IMR-90 (cell line): Measurements from ENCODE around the gene SSR4. TPM values are rescaled to one million over a fixed set of nuclear protein-coding genes. Genes with fewer than 3 reads are reported as not detected.

Experiments used
- ATAC-seq: fragments of 200-7000 bp; cut with Tn5 transposase; 2 replicates; pipeline ENCODE4 v1.9.1; 2020; ENCODE audit warnings: low read depth, mild to moderate bottlenecking, moderate library complexity
- BruUV-seq: library from RNA; stranded (reverse); fragments of 400-500 nt; replicated peaks from 2 replicates; lab custom pipeline; 2021; lab: Mats Ljungman, UMichigan
- CTCF ChIA-PET: fragments of 300-600 bp; formaldehyde crosslinking; extraction: SDS; loops from one replicate; lab custom pipeline; 2021; ENCODE audit warnings: antibody characterized with exemption; lab: Yijun Ruan, JAX
- POLR2A ChIA-PET: fragments of 300-600 bp; sonication (Branson Sonifier 250); formaldehyde crosslinking; loops from one replicate; lab custom pipeline; 2022; ENCODE audit warnings: antibody characterized with exemption; ENCODE audit not compliant: unreplicated experiment; lab: Charles Lee
- DNase-seq: peaks from one replicate; pipeline ENCODE4 v3.0.0; 2013
- H2AFZ ChIP-seq: replicated peaks from 2 replicates; pipeline ENCODE3; 2013; ENCODE audit warnings: low read length, mild to moderate bottlenecking; ENCODE audit not compliant: poor library complexity
- H2AK5ac ChIP-seq: 2 replicates; pipeline ENCODE4 v1.6.1; 2013; ENCODE audit warnings: low read depth, low read length, inconsistent platforms
- H2AK9ac ChIP-seq: replicated peaks from 2 replicates; pipeline ENCODE3; 2013; ENCODE audit warnings: mild to moderate bottlenecking, low read depth, low read length, moderate library complexity; ENCODE audit not compliant: poor library complexity
- H2BK120ac ChIP-seq: 2 replicates; pipeline ENCODE4 v1.6.1; 2013; ENCODE audit warnings: low read depth, low read length, inconsistent platforms
- H2BK15ac ChIP-seq: 3 replicates; pipeline ENCODE4 v1.6.1; 2013; ENCODE audit warnings: low read depth, low read length, inconsistent platforms
- H2BK20ac ChIP-seq: 2 replicates; pipeline ENCODE4 v1.6.1; 2013; ENCODE audit warnings: low read depth, mild to moderate bottlenecking, inconsistent platforms, low read length, moderate library complexity
- H2BK5ac ChIP-seq: 2 replicates; pipeline ENCODE4 v1.6.1; 2013; ENCODE audit warnings: mild to moderate bottlenecking, low read depth, low read length, inconsistent platforms; ENCODE audit not compliant: poor library complexity, severe bottlenecking
- H3K14ac ChIP-seq: replicated peaks from 2 replicates; pipeline ENCODE4 v1.6.1; 2013; ENCODE audit warnings: low read depth, low read length, inconsistent platforms
- H3K18ac ChIP-seq: 2 replicates; pipeline ENCODE4 v1.6.1; 2013; ENCODE audit warnings: low read depth, low read length, control low read depth
- H3K23ac ChIP-seq: 2 replicates; pipeline ENCODE4 v1.6.1; 2013; ENCODE audit warnings: low read depth, low read length, inconsistent platforms
- H3K27ac ChIP-seq: 2 replicates; pipeline ENCODE4 v1.5.1; 2013; ENCODE audit warnings: mild to moderate bottlenecking, control low read depth, low read length; ENCODE audit not compliant: insufficient read depth
- H3K27me3 ChIP-seq: 2 replicates; pipeline ENCODE4 v1.6.1; 2013; ENCODE audit warnings: low read length; ENCODE audit not compliant: control insufficient read depth, insufficient read depth
- H3K36me3 ChIP-seq: 2 replicates; pipeline ENCODE4 v1.6.1; 2013; ENCODE audit warnings: low read length, mixed read lengths; ENCODE audit not compliant: control insufficient read depth, insufficient read depth
- H3K4ac ChIP-seq: 2 replicates; pipeline ENCODE4 v1.6.1; 2013; ENCODE audit warnings: low read depth, low read length, inconsistent platforms
- H3K4me1 ChIP-seq: 2 replicates; pipeline ENCODE4 v1.6.1; 2013; ENCODE audit warnings: low read length, mixed read lengths; ENCODE audit not compliant: control insufficient read depth, insufficient read depth
- H3K4me2 ChIP-seq: 2 replicates; pipeline ENCODE4 v1.6.1; 2013; ENCODE audit warnings: low read depth, mild to moderate bottlenecking, control low read depth, low read length, moderate library complexity
- H3K4me3 ChIP-seq: 2 replicates; pipeline ENCODE4 v1.5.1; 2013; ENCODE audit warnings: low read depth, mild to moderate bottlenecking, control low read depth, low read length, moderate library complexity; ENCODE audit not compliant: insufficient read depth
- H3K56ac ChIP-seq: 2 replicates; pipeline ENCODE4 v1.6.1; 2013; ENCODE audit warnings: low read length, inconsistent platforms; ENCODE audit not compliant: insufficient read depth; ENCODE audit errors: extremely low read depth
- H3K79me1 ChIP-seq, 2 experiments: 2 replicates each; pipeline ENCODE4 v1.6.1; 2013; ENCODE audit warnings: low read length in 2 of 2, inconsistent platforms in 1 of 2, low read depth in 1 of 2
- H3K9ac ChIP-seq: 2 replicates; pipeline ENCODE4 v1.6.1; 2013; ENCODE audit warnings: low read depth, low read length, control low read depth
- H3K9me1 ChIP-seq: 2 replicates; pipeline ENCODE4 v1.6.1; 2013; ENCODE audit warnings: low read length, inconsistent platforms; ENCODE audit not compliant: insufficient read depth
- H3K9me3 ChIP-seq: 2 replicates; pipeline ENCODE4 v1.6.1; 2013; ENCODE audit warnings: low read length; ENCODE audit not compliant: control insufficient read depth, insufficient read depth
- H4K20me1 ChIP-seq: 2 replicates; pipeline ENCODE4 v1.6.1; 2013; ENCODE audit warnings: low read length, inconsistent platforms; ENCODE audit not compliant: insufficient read depth
- H4K5ac ChIP-seq: 2 replicates; pipeline ENCODE4 v1.6.1; 2013; ENCODE audit warnings: mild to moderate bottlenecking, low read depth, low read length, control low read depth
- H4K8ac ChIP-seq, 2 experiments: 2 replicates each; pipeline ENCODE4 v1.6.1; 2013; ENCODE audit warnings: low read depth in 2 of 2, low read length in 2 of 2, control low read depth in 1 of 2, inconsistent platforms in 1 of 2
- H4K91ac ChIP-seq: 2 replicates; pipeline ENCODE4 v1.6.1; 2013; ENCODE audit warnings: low read depth, low read length, inconsistent platforms; ENCODE audit not compliant: insufficient read depth
- RAD21 ChIP-seq: IDR thresholded peaks from 2 replicates; pipeline ENCODE4 v1.6.1; 2012; ENCODE audit warnings: low read length, improper control_type of control experiment
- RCOR1 ChIP-seq: IDR thresholded peaks from 2 replicates; pipeline ENCODE4 v1.6.1; 2012; ENCODE audit warnings: mild to moderate bottlenecking, low read length, improper control_type of control experiment; ENCODE audit not compliant: insufficient replicate concordance
- WGBS, 2 experiments: methylation state at CpG; one replicate each; pipeline versions ENCODE4 v1.1.5 to v1.1.7; 2013; ENCODE audit warnings: missing lambda C conversion rate in 2 of 2; ENCODE audit not compliant: insufficient read length in 1 of 2; ENCODE audit errors: extremely low coverage in 2 of 2; 5-methylcytosine and 5-hydroxymethylcytosine counted together
- dilution Hi-C: fragments of 300-500 bp; cut with HindIII; formaldehyde crosslinking; loops from one replicate; pipeline ENCODE4 v1.14.3; 2018; ENCODE audit warnings: low sequenced_read_pairs; ENCODE audit not compliant: unreplicated experiment
- in situ Hi-C: fragments of 300-500 bp; cut with MboI; formaldehyde crosslinking; loops from 3 replicates; pipeline ENCODE4 v1.14.3; 2019; ENCODE audit warnings: low sequenced_read_pairs, inconsistent platforms, mixed read lengths
- intact Hi-C: fragments of 100-400 bp; cut with micrococcal nuclease; formaldehyde crosslinking; loops from 2 replicates; pipeline ENCODE4 v1.10.0; 2022
- polyA plus RNA-seq, 3 experiments: library from polyadenylated mRNA; depleted of rRNA; stranded (reverse); fragments of >200 nt; gene quantifications; 2 replicates each; pipeline ENCODE4 v1.2.3, GENCODE V29; 2012; ENCODE audit warnings: low replicate concordance in 1 of 3
- total RNA-seq: library from RNA; depleted of rRNA; stranded (reverse); fragments of >200 nt; gene quantifications from 2 replicates; pipeline ENCODE4 v1.2.3, GENCODE V29; 2012

Gene SSR4
- total and polyA plus RNA-seq, 2 of the 4 experiments (the other 2 are of a cell fraction) = 141 to 480 TPM

DNA sequence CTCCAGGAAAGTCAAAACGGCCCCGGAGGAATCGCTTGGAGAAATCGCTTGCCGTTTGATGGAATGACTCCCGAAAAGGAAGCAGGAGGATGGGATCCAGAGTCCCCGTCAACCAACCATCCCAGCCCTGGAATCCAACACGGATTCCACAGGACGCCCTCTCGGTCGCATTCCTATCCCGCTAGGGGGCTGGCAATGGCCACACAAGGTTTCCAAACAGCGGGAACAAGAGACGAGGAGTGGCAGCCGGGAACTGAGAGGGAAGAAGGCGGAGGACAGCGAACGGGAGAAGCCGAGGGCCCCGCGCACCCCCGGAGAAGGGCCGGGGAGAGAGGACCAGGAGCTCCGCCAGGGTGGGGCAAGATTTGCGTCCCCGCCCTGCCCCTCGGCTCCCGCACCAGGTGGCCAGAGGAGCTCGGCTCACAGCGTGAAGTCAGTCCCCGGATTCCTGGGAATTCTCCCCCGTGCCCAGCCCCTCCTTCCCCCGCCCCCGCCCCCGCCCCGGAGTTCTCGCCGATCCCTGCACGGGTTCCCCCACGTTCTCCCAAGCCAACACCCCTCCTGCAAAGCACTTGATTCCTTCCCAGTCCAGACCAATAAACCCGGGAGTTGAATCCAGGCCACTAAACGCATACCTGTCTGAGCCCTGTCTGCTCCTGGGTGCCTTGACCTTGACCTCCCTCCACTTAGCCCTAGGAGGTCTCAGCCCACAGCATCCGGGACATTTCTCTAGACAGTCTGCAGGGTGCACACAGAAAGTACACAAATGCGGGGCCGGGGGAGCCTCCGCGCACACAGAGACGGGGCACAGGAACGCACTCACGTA lies 34.5 kb downstream of the SSR4 start:
- Histone ChIP-seq H2BK5ac (no peak overlapping the region), H2AK5ac (no peak overlapping the region), H3K4me3 (no peak overlapping the region), H3K23ac (no peak overlapping the region), H3K14ac (no peak overlapping the region), H4K5ac (no peak overlapping the region), H3K9me3 (peaks cover 16% of the 10 kb centered on the region; the same call in 1 of the 2 replicates), H4K91ac (no peak overlapping the region), H2BK20ac (no peak overlapping the region), H4K8ac (no peak overlapping the region), H3K18ac (no peak overlapping the region), H3K4ac (no peak overlapping the region), H3K4me2 (no peak overlapping the region), H2AK9ac (no peak overlapping the region), H2BK15ac (no peak overlapping the region), H2AFZ (peak overlapping the region; percentile 21), H2BK120ac (no peak overlapping the region), H3K27ac (no peak overlapping the region), H3K4me1 (no peaks in the 10 kb centered on the region), H3K9me1 (no peaks in the 10 kb centered on the region), H3K27me3 (peaks cover 54% of the 10 kb centered on the region), H3K9ac (no peak overlapping the region), H4K20me1 (no peaks in the 10 kb centered on the region; the same call in 1 of the 2 replicates), H3K79me1 (no peaks in the 10 kb centered on the region), H3K56ac (no peak overlapping the region), H3K36me3 (no peaks in the 10 kb centered on the region)
- TF ChIP-seq RCOR1 = no peak
- no peak for TF ChIP-seq RAD21
- ATAC-seq (peak; percentile 35), DNase-seq (no peak)
- CTCF ChIA-PET = no interaction called here
- dilution Hi-C loops = no loop called here
- no TSS peak for BruUV-seq
- in situ Hi-C loops = no loop called here
- WGBS, 2 experiments = 28% methylated on average over 7 of the region's 50 CpGs; no CpG with 5 or more reads in 1 of the 2 experiments
- intact Hi-C loops = loop anchor here (2.0 kb wide), 1 partner anchor 72 kb away; no protein-coding TSS in a partner anchor
- POLR2A ChIA-PET = no interaction called here
